Lower lobe of right lung (tissue), 2 donors: ENCODE measurements around the gene MACROD2. TPM values are rescaled to one million over a fixed set of nuclear protein-coding genes. Genes with fewer than 3 reads are reported as not detected.

ENCODE experiments used
- ATAC-seq, 2 donors: fragments of 200-7000 bp; cut with Tn5 transposase; one replicate each; pipeline ENCODE4 v1.9.1; 2020 to 2022; ENCODE audit warnings: mild to moderate bottlenecking in 2 of 2, moderate library complexity in 2 of 2
- DNase-seq: peaks from one replicate; pipeline ENCODE4 v3.0.0-alpha.2; 2020
- H3K27ac ChIP-seq: fragments of 200-600 bp; one replicate; pipeline ENCODE4 v1.8.0; 2022
- H3K27me3 ChIP-seq: fragments of 200-600 bp; one replicate; pipeline ENCODE4 v1.8.0; 2022; ENCODE audit warnings: low read depth
- H3K36me3 ChIP-seq: fragments of 200-600 bp; one replicate; pipeline ENCODE4 v1.8.0; 2022; ENCODE audit warnings: mild to moderate bottlenecking
- H3K4me1 ChIP-seq: fragments of 200-600 bp; one replicate; pipeline ENCODE4 v1.8.0; 2022
- H3K4me3 ChIP-seq: fragments of 200-600 bp; one replicate; pipeline ENCODE4 v1.8.0; 2022; ENCODE audit warnings: mild to moderate bottlenecking
- H3K9me3 ChIP-seq: fragments of 200-600 bp; one replicate; pipeline ENCODE4 v1.8.0; 2022
- CTCF ChIP-seq: fragments of 200-600 bp; IDR thresholded peaks from one replicate; pipeline ENCODE4 v1.8.0; 2022; ENCODE audit warnings: antibody characterized with exemption, mild to moderate bottlenecking
- intact Hi-C: fragments of 100-400 bp; cut with DNase I; formaldehyde crosslinking; loops from one replicate; pipeline ENCODE4 v1.11.0; 2022
- total RNA-seq: library from RNA; stranded (reverse); fragmentation: NEBNext Ultra II Directional; extraction: Animal tissue kit (Norgen Biotek cat#: 25700); gene quantifications from one replicate; pipeline ENCODE4 v1.2.1, GENCODE V29; 2021
- donor health status: DM: no; HTN: yes; CAD: no; lungs with severe emphysema.

Gene MACROD2
- total RNA-seq, 1 donor from 2014 or later = 73.0 TPM

DNA sequence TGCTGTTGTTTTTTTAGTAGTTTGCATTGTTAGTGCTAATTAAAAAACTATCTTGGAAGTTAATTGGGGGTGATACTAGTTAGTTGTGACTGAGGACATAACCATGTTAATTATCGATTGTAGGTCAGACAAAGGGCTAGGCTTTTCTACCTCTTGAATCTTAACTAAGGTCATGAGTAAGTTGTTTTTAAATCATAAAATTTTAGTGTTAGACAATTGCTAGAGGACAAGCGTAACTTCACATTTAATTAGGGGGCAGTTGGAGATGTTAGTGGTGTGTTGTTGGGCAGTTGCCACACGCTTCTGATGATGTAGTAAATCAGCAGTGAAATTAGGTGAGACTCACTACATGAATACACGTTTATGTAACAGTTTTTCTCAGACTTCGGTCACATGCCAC lies 961.2 kb downstream of the MACROD2 start:
- TF ChIP-seq CTCF = no peak
- ATAC-seq (no peak), DNase-seq (no peak)
- Histone ChIP-seq H3K27me3 (no peaks in the 10 kb centered on the region), H3K36me3 (no peaks in the 10 kb centered on the region), H3K4me3 (no peak overlapping the region), H3K27ac (no peak overlapping the region), H3K9me3 (no peaks in the 10 kb centered on the region), H3K4me1 (no peaks in the 10 kb centered on the region)
- intact Hi-C loops = no loop called here

DNA sequence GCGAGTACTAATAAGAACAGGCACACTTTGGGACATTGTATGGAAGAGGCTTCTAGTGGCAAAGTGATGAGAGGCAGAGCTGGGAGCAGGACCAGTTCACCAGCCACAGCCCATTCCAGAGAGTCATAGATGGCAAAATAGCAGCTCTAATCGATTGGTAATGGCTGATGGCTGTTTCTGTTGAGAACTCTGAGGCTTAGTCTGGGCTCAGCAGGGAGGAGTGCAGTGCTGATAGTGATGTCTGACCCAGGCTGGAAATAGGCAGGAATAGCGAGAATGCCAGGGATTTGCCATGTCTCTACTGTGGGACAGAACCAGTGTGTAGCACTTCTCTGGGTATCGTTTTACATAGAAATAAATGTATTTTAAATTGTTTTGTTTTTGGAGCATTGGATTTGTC lies 962.1 kb downstream of the MACROD2 start:
- ATAC-seq = no peak
- Histone ChIP-seq H3K4me1 (no peaks in the 10 kb centered on the region), H3K9me3 (no peaks in the 10 kb centered on the region), H3K27me3 (no peaks in the 10 kb centered on the region), H3K36me3 (no peaks in the 10 kb centered on the region), H3K27ac (no peak overlapping the region), H3K4me3 (no peak overlapping the region)
- no peak for DNase-seq
- no peak for TF ChIP-seq CTCF
- intact Hi-C loops = no loop called here

DNA sequence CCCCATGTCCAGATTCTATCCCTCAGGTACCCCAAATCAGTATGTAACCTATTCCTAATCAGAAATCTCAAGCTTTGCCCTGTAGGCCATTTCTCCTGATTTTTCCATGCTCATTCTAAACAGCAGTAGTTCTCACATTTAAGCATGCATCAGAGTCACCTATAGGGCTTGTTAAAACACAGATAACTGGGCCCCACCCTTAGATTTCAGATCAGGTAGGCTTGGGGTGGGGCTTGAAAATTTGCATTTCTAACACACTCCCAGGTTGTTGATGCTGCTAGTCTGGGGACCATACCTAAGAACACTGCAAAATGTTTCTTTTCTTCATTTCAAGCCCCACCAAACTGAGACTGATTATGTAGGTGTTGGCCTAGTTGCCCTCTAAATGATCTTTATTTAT lies 963.3 kb downstream of the MACROD2 start:
- intact Hi-C loops = no loop called here
- TF ChIP-seq CTCF = no peak

DNA sequence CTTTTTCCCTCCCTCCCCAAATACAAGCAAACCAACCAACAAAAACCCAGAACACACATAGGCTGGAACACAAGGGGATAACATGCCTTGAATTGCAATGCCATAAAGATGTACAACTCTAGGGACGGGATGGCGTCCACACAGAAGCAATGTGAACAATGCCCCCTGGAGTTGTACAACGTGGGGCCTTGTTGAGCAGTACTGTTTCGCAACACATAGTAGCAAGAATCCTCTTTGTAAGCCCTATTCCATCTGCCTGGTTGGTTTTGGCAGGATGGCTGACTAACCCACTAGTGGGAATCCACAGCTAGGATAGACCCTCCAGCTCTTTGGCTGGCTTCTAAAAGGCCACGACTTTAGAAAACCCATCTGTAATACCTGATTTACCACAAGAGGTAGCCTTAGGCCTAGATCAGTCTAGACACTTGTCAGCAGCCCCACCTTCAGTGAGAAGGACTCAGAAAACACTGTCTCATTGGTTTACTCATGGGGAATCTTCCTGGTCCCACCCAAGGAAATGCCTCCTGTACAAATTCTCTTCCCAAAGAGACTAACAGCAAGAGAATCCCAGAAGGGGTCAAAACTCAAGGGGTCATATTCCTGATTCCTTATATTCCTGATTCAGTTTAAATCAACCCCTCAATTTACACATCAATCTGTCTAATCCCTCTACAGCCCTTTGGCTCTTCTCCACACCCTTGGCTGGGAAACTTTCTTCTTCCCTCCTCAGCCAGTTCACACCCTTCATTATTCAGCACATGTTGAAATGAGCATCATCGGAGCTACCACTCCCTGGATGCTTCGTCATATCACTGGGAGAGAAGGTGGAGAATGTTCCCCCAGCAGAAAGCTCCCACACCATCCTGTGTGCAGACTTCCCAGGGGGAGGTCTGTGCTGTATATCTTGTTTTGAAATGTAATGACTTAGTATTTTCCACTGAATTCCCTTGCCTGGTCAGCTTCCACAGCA lies 964.5 kb downstream of the MACROD2 start:
- Histone ChIP-seq H3K4me1 (peaks cover 4% of the 10 kb centered on the region), H3K27me3 (no peaks in the 10 kb centered on the region), H3K27ac (no peak overlapping the region), H3K9me3 (no peaks in the 10 kb centered on the region), H3K4me3 (no peak overlapping the region), H3K36me3 (no peaks in the 10 kb centered on the region)
- intact Hi-C loops = no loop called here
- TF ChIP-seq CTCF = no peak
- no peak for ATAC-seq
- DNase-seq = no peak

More for the DNA sequence above, 963.3 kb downstream of the MACROD2 start:
- DNase-seq = no peak
- Histone ChIP-seq H3K4me3 (no peak overlapping the region), H3K4me1 (peaks cover 4% of the 10 kb centered on the region), H3K9me3 (no peaks in the 10 kb centered on the region), H3K27ac (no peak overlapping the region), H3K36me3 (no peaks in the 10 kb centered on the region), H3K27me3 (no peaks in the 10 kb centered on the region)
- ATAC-seq = no peak

DNA sequence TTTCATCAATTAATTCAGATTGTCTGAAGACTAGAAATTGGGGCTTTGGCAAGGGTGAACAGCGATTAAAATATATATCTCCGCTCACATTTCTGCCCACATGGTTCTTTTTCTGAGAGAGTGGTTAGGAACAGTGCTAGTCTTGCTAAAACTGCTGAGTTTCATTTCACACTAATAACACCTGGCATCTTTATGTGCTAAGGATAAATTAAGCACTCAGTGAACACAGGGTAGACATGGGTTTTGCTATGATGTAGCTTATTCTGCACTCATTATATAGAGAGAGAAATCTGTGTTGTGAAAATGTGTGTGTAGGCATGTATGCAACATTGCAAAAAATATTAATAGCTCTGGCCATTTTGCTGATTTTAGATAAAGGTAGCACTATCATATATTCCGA lies 965.5 kb downstream of the MACROD2 start:
- intact Hi-C loops = no loop called here
- Histone ChIP-seq H3K27me3 (no peaks in the 10 kb centered on the region), H3K27ac (no peak overlapping the region), H3K9me3 (no peaks in the 10 kb centered on the region), H3K36me3 (no peaks in the 10 kb centered on the region), H3K4me1 (peaks cover 4% of the 10 kb centered on the region), H3K4me3 (no peak overlapping the region)
- TF ChIP-seq CTCF = no peak
- no peak for ATAC-seq
- DNase-seq = no peak
